Measurements from ENCODE around the gene FSIP2. TPM values are rescaled to one million over a fixed set of nuclear protein-coding genes. Genes with fewer than 3 reads are reported as not detected.
"Not testable (repeated sequence)": the region's sequence is repeated elsewhere in the genome, so short reads cannot be mapped to it uniquely, and the experiment has no call there.

FSIP2 gene
- total and polyA plus RNA-seq, 12 donors, result 0.01 to 2.4 (median 0.27) TPM; not detected in 1

- no peak for TF ChIP-seq CTCF (IDR thresholded peaks at IDR 0.05)
- Histone ChIP-seq H3K27me3 (no peaks in the 10 kb centered on the region), H3K9me3 (peaks cover 0 to 6% (median 0%) of the 10 kb centered on the region in 11 donors), H3K4me1 (no peaks in the 10 kb centered on the region), H3K36me3 (no peaks in the 10 kb centered on the region), H3K27ac (no peak overlapping the region), H3K4me3 (no peak overlapping the region)
- intact Hi-C loops (cut with DNase I), result no loop called here
- 76 to 78% methylated on average over 7 of the region's 7 CpGs for WGBS, 2 donors
- DNase-seq (no peak), ATAC-seq (no peak)
Observed at GRCh38 chr2:185862657-185863398, 124.2 kb downstream of the FSIP2 start.

- DNase-seq, H3K4me3 ChIP-seq: not testable (repeated sequence)
- WGBS, 2 donors, result 87 to 91% methylated on average over 24 to 27 of the region's 31 CpGs
Observed at GRCh38 chr2:185864468-185865260, 126.1 kb downstream of the FSIP2 start.

GRCh38 chr2:185875136-185875931 is 136.7 kb downstream of the FSIP2 start:
- WGBS, 2 donors, result 78 to 79% methylated on average over 7 of the region's 7 CpGs
- no peaks in the 10 kb centered on the region for H3K9me3 ChIP-seq
- intact Hi-C loops (cut with DNase I), result no loop called here

More at GRCh38 chr2:185864468-185865260, 126.1 kb downstream of the FSIP2 start:
- H3K4me1 ChIP-seq; H3K9me3 ChIP-seq; intact Hi-C loops (cut with DNase I); H3K27ac ChIP-seq; H3K36me3 ChIP-seq; ATAC-seq; H3K27me3 ChIP-seq: not testable (repeated sequence)

GRCh38 chr2:185876234-185876633 is 137.6 kb downstream of the FSIP2 start:
- TF ChIP-seq CTCF (IDR thresholded peaks at IDR 0.05), result no peak
- intact Hi-C loops (cut with DNase I), result no loop called here
- no peak for DNase-seq
- no peaks in the 10 kb centered on the region for H3K4me1 ChIP-seq
- no peak overlapping the region for H3K27ac ChIP-seq
- 95% methylated on average over 3 of the region's 3 CpGs for WGBS, 2 donors
- no peaks in the 10 kb centered on the region for H3K36me3 ChIP-seq
- H3K9me3 ChIP-seq, result no peaks in the 10 kb centered on the region
- H3K4me3 ChIP-seq, result no peak overlapping the region
- ATAC-seq, result no peak
- H3K27me3 ChIP-seq, result no peaks in the 10 kb centered on the region

More at GRCh38 chr2:185875136-185875931, 136.7 kb downstream of the FSIP2 start:
- H3K36me3 ChIP-seq, result no peaks in the 10 kb centered on the region
- ATAC-seq (no peak), DNase-seq (no peak)
- H3K27ac ChIP-seq, result no peak overlapping the region
- no peaks in the 10 kb centered on the region for H3K27me3 ChIP-seq
- no peak overlapping the region for H3K4me3 ChIP-seq
- no peaks in the 10 kb centered on the region for H3K4me1 ChIP-seq
- no peak for TF ChIP-seq CTCF (IDR thresholded peaks at IDR 0.05)

All from heart right ventricle (tissue), 16 donors.